Activated T-cell treated with anti-CD3 and anti-CD28 coated beads, Interleukin-2, amount 50 U/mL, for 72 hours (primary cell): Measurements from ENCODE around the gene SLC35E1. TPM values are rescaled to one million over a fixed set of nuclear protein-coding genes. Genes with fewer than 3 reads are reported as not detected.

Experiments
- ATAC-seq, 2 donors: fragments of 150-1000 bp; cut with Tn5 transposase; replicated peaks in 1 of 2; 2 replicates each; pipeline ENCODE4 v1.10.0; 2021; ENCODE audit warnings: moderate library complexity in 2 of 2, mild to moderate bottlenecking in 1 of 2
- DNase-seq, 2 donors: peaks; one replicate each; pipeline ENCODE4 v3.0.0; 2021 to 2022; ENCODE audit warnings: mixed read lengths in 1 of 2
- H3K27ac Mint-ChIP-seq: one replicate; pipeline ENCODE4 v1.8.0; 2022; ENCODE audit warnings: mild to moderate bottlenecking, moderate library complexity, mixed read lengths
- H3K27me3 Mint-ChIP-seq: one replicate; pipeline ENCODE4 v1.8.0; 2022; ENCODE audit warnings: low read depth, mixed read lengths
- H3K36me3 Mint-ChIP-seq, 2 donors: one replicate each; pipeline ENCODE4 v1.8.0; 2022; ENCODE audit warnings: mixed read lengths in 2 of 2, mild to moderate bottlenecking in 1 of 2; ENCODE audit not compliant: insufficient read depth in 2 of 2
- H3K4me1 Mint-ChIP-seq: one replicate; pipeline ENCODE4 v1.8.0; 2022; ENCODE audit warnings: low read depth, mixed read lengths
- H3K4me3 Mint-ChIP-seq, 2 donors: one replicate each; pipeline ENCODE4 v1.8.0; 2022; ENCODE audit warnings: mild to moderate bottlenecking in 2 of 2, mixed read lengths in 2 of 2, moderate library complexity in 2 of 2
- H3K9me3 Mint-ChIP-seq, 2 donors: one replicate each; pipeline ENCODE4 v1.8.0; 2022; ENCODE audit warnings: mixed read lengths in 2 of 2
- total RNA-seq, 2 donors: library from RNA; stranded (reverse); gene quantifications; one replicate each; pipeline ENCODE4 v1.2.3, GENCODE V29; 2022

The SLC35E1 gene
- total RNA-seq, 2 donors from 2014 or later = 36.5 to 39.5 TPM

GRCh38 chr19:16607819-16608218, 35.6 kb upstream of the SLC35E1 start:
- no peak for ATAC-seq
- H3K27me3 Mint-ChIP-seq = no peaks in the 10 kb centered on the region
- no peaks in the 10 kb centered on the region for H3K36me3 Mint-ChIP-seq
- peaks cover 54% of the 10 kb centered on the region for H3K4me1 Mint-ChIP-seq
- peak overlapping the region; percentile 27 for H3K27ac Mint-ChIP-seq
- peak overlapping the region in 1 of 2 donors; percentile 13 for H3K4me3 Mint-ChIP-seq
- H3K9me3 Mint-ChIP-seq = no peaks in the 10 kb centered on the region
- no peak for DNase-seq

GRCh38 chr19:16605553-16605994, 33.4 kb upstream of the SLC35E1 start:
- Mint-ChIP-seq H3K9me3 (no peaks in the 10 kb centered on the region), H3K27me3 (no peaks in the 10 kb centered on the region), H3K4me3 (no peak overlapping the region), H3K27ac (peak overlapping the region; percentile 41), H3K36me3 (no peaks in the 10 kb centered on the region), H3K4me1 (peaks cover 34% of the 10 kb centered on the region)
- DNase-seq (no peak), ATAC-seq (no peak)

GRCh38 chr19:16605115-16605514, 32.9 kb upstream of the SLC35E1 start:
- DNase-seq (no peak), ATAC-seq (no peak)
- H3K36me3 Mint-ChIP-seq = no peaks in the 10 kb centered on the region
- peak overlapping the region; percentile 42 for H3K27ac Mint-ChIP-seq
- peaks cover 31% of the 10 kb centered on the region for H3K4me1 Mint-ChIP-seq
- H3K9me3 Mint-ChIP-seq = no peaks in the 10 kb centered on the region
- no peaks in the 10 kb centered on the region for H3K27me3 Mint-ChIP-seq
- H3K4me3 Mint-ChIP-seq = no peak overlapping the region

GRCh38 chr19:16604615-16605014, 32.4 kb upstream of the SLC35E1 start:
- H3K9me3 Mint-ChIP-seq = no peaks in the 10 kb centered on the region
- no peak for ATAC-seq
- H3K36me3 Mint-ChIP-seq = no peaks in the 10 kb centered on the region
- H3K27me3 Mint-ChIP-seq = no peaks in the 10 kb centered on the region
- DNase-seq = no peak
- peaks cover 31% of the 10 kb centered on the region for H3K4me1 Mint-ChIP-seq
- H3K4me3 Mint-ChIP-seq = no peak overlapping the region
- H3K27ac Mint-ChIP-seq = peak overlapping the region; percentile 42

- H3K9me3 Mint-ChIP-seq = no peaks in the 10 kb centered on the region
- H3K27ac Mint-ChIP-seq = no peak overlapping the region
- ATAC-seq (no peak), DNase-seq (no peak)
- H3K36me3 Mint-ChIP-seq = no peaks in the 10 kb centered on the region
- peaks cover 22% of the 10 kb centered on the region for H3K4me1 Mint-ChIP-seq
- no peak overlapping the region for H3K4me3 Mint-ChIP-seq
- H3K27me3 Mint-ChIP-seq = no peaks in the 10 kb centered on the region
These were observed 30.9 kb upstream of the SLC35E1 start for GRCh38 chr19:16603090-16603489.

GRCh38 chr19:16601378-16602052, 29.3 kb upstream of the SLC35E1 start:
- Mint-ChIP-seq H3K4me1 (peaks cover 29% of the 10 kb centered on the region), H3K27ac (no peak overlapping the region), H3K4me3 (no peak overlapping the region), H3K36me3 (no peaks in the 10 kb centered on the region), H3K9me3 (no peaks in the 10 kb centered on the region), H3K27me3 (no peaks in the 10 kb centered on the region)
- ATAC-seq (no peak), DNase-seq (no peak)

GRCh38 chr19:16600824-16601223, 28.6 kb upstream of the SLC35E1 start:
- Mint-ChIP-seq H3K4me3 (no peak overlapping the region), H3K27ac (no peak overlapping the region), H3K4me1 (peaks cover 34% of the 10 kb centered on the region), H3K9me3 (no peaks in the 10 kb centered on the region), H3K36me3 (no peaks in the 10 kb centered on the region), H3K27me3 (no peaks in the 10 kb centered on the region)
- DNase-seq (no peak), ATAC-seq (no peak)

GRCh38 chr19:16599655-16600346, 27.6 kb upstream of the SLC35E1 start:
- no peaks in the 10 kb centered on the region for H3K36me3 Mint-ChIP-seq
- DNase-seq (no peak), ATAC-seq (no peak)
- H3K27ac Mint-ChIP-seq = no peak overlapping the region
- peaks cover 35% of the 10 kb centered on the region for H3K4me1 Mint-ChIP-seq
- H3K27me3 Mint-ChIP-seq = no peaks in the 10 kb centered on the region
- no peak overlapping the region for H3K4me3 Mint-ChIP-seq
- H3K9me3 Mint-ChIP-seq = no peaks in the 10 kb centered on the region

GRCh38 chr19:16598848-16599247, 26.6 kb upstream of the SLC35E1 start:
- peak overlapping the region; percentile 32 for H3K27ac Mint-ChIP-seq
- H3K9me3 Mint-ChIP-seq = no peaks in the 10 kb centered on the region
- H3K27me3 Mint-ChIP-seq = no peaks in the 10 kb centered on the region
- H3K4me3 Mint-ChIP-seq = no peak overlapping the region
- H3K4me1 Mint-ChIP-seq = peaks cover 40% of the 10 kb centered on the region
- ATAC-seq (no peak), DNase-seq (no peak)
- no peaks in the 10 kb centered on the region for H3K36me3 Mint-ChIP-seq

- Mint-ChIP-seq H3K27ac (no peak overlapping the region), H3K4me3 (no peak overlapping the region), H3K4me1 (peaks cover 63% of the 10 kb centered on the region), H3K27me3 (no peaks in the 10 kb centered on the region), H3K9me3 (no peaks in the 10 kb centered on the region), H3K36me3 (no peaks in the 10 kb centered on the region)
- ATAC-seq (no peak), DNase-seq (no peak)
These were observed 24.2 kb upstream of the SLC35E1 start for GRCh38 chr19:16596399-16596798.

- Mint-ChIP-seq H3K27me3 (no peaks in the 10 kb centered on the region), H3K27ac (peak overlapping the region; percentile 27), H3K9me3 (no peaks in the 10 kb centered on the region), H3K4me1 (peaks cover 69% of the 10 kb centered on the region), H3K36me3 (no peaks in the 10 kb centered on the region), H3K4me3 (peak overlapping the region; percentile 72 to 84)
- ATAC-seq (no peak), DNase-seq (no peak)
These were observed 22.9 kb upstream of the SLC35E1 start for GRCh38 chr19:16595097-16595496.

GRCh38 chr19:16594681-16595091, 22.5 kb upstream of the SLC35E1 start:
- no peaks in the 10 kb centered on the region for H3K27me3 Mint-ChIP-seq
- no peaks in the 10 kb centered on the region for H3K9me3 Mint-ChIP-seq
- peak overlapping the region; percentile 27 for H3K27ac Mint-ChIP-seq
- DNase-seq = peak; percentile 51 to 57
- ATAC-seq = peak; percentile 76 to 85
- H3K36me3 Mint-ChIP-seq = no peaks in the 10 kb centered on the region
- peak overlapping the region; percentile 72 to 84 for H3K4me3 Mint-ChIP-seq
- H3K4me1 Mint-ChIP-seq = peaks cover 73% of the 10 kb centered on the region

GRCh38 chr19:16594131-16594586, 21.9 kb upstream of the SLC35E1 start:
- peak overlapping the region; percentile 72 to 84 for H3K4me3 Mint-ChIP-seq
- H3K4me1 Mint-ChIP-seq = peaks cover 79% of the 10 kb centered on the region
- H3K27me3 Mint-ChIP-seq = no peaks in the 10 kb centered on the region
- H3K36me3 Mint-ChIP-seq = no peaks in the 10 kb centered on the region
- H3K27ac Mint-ChIP-seq = peak overlapping the region; percentile 27
- DNase-seq (peak; percentile 70 to 73), ATAC-seq (peak; percentile 71 to 78)
- H3K9me3 Mint-ChIP-seq = no peaks in the 10 kb centered on the region
